COLO668 (cell line): ENCODE measurements around the gene RBM27.
"Not testable (repeated sequence)": the region's sequence is repeated elsewhere in the genome, so short reads cannot be mapped to it uniquely, and the experiment has no call there.

Source experiments
- DNase-seq: peaks from one replicate; lab custom pipeline; 2025; ENCODE audit not compliant: unreplicated experiment; lab: John Stamatoyannopoulos, UW

Gene RBM27

DNA sequence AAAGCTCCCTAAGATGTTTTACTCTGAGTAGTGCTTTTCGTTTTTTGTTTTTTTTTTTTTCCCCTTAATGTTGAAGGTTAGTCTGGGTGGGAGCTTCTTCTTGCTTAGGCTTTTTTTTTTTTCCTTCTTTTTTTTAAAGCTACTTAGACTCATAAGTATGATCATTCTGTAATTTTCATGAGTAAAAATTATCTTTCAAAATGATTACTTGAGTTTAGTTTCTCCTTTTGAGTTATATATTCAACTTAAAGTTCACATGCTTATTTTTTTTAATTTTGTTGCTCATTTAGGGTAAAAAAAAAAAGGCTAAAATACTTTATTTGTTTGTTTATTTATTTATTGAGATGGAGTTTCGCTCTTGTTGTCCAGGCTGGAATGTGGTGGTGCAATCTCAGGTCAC, 2.9 kb downstream of the RBM27 start:
- no peak for DNase-seq

DNA sequence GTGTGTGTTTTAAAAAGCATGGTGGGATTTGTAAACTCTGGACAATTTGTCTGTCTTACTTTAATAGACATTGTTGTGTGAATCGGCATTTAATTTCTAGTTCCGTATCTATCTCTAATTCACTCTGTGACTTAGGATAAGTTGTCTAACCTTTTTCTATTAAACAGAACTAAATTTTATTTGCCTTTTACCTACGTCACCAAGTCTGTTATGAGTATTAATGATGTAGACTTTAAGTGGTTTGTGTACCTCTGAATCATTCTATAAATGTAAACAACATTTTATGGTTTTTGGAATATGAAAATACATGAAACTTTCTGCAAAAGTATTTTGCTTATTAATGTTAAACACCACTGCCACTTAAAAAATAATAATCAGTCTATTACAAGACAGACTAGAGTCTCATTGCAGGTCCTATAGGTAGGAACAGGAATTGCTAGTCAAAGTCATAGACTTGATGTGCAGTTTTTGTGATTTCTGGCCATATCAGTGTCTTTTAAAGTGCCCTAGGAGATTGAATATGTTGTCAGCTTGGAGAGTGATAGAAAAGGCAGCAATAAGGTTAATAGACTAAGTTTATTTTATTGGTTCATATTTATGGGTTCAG, 5.6 kb downstream of the RBM27 start:
- no peak for DNase-seq

DNA sequence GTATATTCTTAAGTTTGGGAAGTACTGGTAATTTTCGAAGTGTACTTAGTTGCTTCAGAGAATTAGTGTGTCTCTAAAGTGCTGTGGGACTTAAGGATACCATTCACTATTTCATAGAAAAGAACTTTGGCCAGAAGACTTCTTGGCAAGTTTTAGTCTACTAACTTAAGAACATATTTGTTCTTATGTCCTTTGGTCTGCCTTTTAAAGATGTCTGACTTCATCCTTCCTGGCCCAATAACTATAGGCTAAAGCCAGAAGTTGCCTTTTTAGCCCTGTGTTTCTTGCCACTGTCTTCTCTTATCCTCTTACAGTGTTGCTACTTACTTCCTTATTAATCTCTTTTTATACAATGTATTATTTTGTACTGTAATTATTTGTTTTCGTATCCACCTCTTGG, 6.3 kb downstream of the RBM27 start:
- no peak for DNase-seq

DNA sequence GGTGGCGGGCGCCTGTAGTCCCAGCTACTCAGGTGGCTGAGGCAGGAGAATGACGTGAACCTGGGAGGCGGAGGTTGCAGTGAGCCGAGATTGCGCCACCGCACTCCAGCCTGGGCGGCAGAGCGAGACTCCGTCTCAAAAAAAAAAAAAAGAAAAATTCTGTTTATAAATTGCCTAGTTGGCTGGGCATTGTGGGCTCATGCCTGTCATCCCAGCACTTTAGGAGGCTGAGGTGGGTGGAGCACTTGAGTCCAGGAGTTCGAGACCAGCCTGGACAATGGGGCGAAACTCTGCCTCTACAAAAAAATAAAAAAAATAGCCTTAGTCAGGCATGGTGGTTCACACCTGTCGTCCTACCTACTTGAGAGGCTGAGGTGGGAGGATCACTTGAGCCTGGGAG, 7.4 kb downstream of the RBM27 start:
- not testable (repeated sequence) for DNase-seq

DNA sequence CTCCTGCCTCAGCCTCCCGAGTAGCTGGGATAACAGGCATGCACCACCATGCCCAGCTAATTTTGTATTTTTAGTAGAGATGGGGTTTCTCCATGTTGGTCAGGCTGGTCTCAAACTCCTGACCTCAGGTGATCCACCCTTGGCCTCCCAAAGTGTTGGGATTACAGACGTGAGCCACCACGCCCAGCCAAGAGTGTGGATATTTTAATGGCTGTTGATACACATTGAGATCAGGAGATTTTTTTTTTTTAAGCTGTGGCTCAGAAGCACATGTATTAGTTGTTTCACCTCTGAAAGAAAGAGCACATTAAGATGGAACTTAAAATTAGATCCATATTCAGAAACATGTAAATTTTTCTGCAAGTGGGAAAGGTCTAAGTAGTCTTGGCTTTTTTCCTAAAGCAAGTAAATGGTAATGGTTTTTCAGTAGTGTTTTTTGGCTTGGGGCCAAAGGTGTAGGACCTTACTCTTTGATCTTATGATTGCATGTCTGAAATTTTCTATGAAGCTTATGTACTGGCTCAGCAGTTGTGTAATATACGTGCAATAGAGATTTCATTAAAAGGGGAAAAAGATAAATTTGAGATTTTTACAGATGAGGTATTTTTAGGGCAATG, 9.9 kb downstream of the RBM27 start:
- no peak for DNase-seq

DNA sequence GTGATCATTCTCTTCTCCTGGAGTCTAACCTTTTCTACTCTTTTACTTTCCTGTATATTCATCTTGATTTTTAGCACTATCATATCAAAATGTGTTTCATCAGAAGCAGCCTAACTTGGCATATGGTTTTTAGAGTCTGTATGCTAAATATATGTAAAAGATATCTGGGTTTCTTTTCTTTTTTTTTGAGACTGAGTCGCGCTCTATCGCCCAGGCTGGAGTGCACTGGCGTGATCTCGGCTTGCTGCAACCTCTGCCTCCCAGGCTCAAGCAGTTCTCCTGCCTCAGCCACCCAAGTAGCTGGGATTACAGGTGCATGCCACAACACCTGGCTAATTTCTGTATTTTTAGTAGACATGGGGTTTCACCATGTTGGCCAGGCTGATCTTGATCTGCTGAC, 11.5 kb downstream of the RBM27 start:
- DNase-seq, result not testable (repeated sequence)

DNA sequence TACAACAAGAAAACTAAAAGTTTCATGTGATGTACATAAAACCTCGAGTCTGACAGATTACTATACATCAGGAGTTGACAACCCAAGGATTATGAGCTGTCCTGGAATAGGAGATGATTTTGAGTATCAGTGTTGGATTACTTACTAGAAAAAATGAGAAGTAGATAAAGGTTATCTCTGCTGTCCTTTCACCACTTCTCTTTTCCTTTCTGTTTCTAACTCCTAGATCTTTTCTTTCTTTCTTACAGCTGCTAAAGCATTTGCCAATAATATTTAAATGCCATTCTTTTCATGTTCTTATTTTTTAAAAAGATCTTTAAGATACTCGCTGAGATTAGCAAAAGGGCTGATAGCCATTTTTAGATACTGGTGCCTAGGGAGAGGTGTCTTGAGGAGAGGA, 14.8 kb downstream of the RBM27 start:
- no peak for DNase-seq

DNA sequence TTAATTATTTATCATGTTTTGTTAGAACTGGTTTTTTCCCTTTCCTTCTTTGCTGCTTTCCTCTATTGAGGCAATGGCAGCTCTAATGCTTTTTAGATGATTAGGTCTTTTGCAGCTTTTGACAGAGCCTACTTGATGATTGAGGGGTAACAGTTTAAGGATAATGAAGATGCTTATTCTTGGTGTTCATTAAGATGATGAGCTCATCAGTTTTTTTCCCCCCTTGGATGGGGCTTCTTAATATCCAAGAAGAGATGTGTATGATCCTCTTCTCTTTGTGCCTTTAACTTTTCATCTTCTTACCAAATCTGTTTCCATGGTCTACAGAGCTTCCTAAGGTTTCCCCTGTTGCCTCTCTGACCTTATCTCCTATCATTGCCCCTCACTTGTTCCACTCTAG, 15.8 kb downstream of the RBM27 start:
- no peak for DNase-seq

DNA sequence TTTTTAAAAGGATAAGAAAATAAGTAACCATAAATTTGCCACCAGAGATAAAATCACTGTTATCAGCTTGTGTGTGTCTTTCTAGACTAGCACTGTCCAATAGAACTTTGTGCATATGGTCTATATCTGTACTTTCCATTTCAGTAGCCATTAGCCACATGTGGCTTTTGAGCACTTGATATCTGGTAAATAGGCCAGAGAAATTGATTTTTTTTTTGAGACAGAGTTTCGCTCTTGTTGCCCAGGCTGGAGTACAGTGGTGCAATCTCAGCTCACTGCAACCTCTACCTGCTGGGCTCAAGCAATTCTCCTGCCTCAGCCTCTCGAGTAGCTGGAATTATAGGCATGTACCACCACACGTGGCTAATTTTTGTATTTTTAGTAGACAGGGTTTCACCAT, 17.8 kb downstream of the RBM27 start:
- DNase-seq, result no peak

DNA sequence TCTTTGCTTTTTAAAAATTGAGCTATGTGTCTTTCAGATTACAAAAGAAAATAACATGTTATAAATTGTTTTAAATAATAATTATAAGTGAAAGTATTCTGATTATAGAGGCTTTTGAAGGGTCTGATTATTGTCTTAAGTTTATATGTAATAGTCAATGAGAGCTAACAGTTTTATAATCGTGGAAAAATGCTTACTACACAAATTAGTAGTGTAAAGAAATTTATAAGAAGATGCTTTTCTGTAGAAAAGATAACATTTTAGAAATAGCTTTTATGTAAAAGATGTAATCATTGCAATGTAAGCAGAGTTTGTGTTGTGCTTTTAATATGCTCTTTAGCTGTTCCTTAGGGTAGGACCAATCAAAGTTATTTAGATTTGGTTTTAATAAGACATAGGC, 18.6 kb downstream of the RBM27 start:
- no peak for DNase-seq

DNA sequence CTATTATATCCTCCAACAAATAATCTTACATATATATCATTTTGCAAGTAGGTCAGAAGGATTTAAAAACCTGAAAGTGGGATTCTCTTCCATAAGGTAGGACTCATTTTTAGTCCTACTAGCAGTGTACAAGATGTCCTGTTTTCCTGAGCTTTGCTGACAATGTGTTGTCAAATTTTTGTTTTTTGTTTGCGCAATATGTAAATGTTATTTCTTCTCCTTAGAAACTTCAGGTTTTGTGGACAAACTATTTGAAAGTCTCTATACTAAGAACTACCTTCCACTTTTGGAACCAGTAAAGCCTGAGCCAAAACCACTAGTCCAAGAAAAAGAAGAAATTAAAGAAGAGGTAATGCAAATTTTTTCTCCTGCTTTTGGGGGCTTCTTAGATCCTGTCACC, 19.8 kb downstream of the RBM27 start:
- no peak for DNase-seq

DNA sequence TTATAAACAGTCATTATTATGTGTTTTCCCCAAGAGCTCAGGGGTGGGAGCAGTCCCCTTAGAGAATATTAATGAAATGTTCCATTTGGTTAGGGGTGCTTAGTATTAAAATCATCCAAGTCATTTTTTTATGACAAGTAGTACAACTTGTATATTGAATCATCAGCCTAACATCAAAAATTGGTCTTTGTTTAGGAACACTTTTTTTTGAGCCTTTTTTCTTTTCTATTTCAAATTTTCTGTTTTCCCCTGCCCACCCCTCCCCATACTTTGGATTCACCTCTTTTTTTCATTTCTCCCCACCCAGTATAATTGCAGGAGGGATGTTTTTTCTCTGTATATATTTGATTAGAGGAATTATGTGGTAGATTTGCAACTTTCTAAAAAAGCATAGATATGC, 25.8 kb downstream of the RBM27 start:
- DNase-seq, result no peak

DNA sequence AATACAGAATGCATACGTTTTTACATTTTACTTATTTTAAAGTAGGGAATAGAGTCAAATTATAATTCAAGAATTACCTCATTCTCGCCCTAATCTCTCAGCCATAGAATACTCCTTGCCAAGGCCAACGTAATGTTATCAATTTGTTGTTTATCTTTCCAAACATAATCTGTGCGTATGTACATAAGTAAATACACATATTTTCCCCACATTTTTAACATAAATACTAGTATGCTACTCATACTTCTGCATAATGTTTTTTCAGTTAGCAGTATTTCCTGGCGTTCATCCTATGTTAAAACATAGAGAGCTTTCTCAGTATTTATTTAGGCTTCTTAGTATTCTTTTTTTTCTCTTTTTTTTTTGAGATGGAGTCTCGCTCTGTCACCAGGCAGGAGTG, 28.8 kb downstream of the RBM27 start:
- no peak for DNase-seq

DNA sequence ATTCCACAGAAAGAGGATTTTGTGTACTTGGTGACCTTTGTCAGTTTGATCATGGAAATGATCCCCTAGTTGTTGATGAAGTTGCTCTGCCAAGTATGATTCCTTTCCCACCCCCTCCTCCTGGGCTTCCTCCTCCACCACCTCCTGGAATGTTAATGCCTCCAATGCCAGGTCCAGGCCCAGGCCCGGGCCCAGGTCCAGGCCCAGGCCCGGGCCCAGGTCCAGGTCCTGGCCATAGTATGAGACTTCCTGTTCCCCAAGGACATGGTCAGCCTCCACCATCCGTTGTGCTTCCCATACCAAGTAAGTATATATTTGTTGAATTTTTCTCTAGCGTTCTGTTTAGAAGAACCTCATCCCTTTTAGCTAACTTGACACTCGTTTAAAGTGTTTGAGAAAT, 30.0 kb downstream of the RBM27 start:
- no peak for DNase-seq

DNA sequence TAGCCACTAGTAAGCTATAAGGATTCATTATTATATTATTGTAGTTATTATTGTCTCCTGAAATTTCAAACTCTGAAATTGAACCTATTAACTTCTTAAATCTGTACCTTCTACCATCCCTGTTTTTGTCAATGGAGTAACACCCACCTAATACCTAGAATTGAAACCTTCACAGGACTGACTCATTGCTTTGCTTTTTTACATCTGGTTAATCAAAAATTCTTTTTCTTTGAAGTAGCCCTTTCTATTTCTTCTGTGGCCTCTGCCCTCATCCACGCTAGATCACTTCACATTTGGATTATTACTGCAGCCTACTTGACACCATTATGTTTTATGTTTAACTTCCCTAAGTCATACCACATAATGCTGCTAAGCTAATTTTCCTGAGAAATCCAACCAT, 35.6 kb downstream of the RBM27 start:
- DNase-seq, result no peak

DNA sequence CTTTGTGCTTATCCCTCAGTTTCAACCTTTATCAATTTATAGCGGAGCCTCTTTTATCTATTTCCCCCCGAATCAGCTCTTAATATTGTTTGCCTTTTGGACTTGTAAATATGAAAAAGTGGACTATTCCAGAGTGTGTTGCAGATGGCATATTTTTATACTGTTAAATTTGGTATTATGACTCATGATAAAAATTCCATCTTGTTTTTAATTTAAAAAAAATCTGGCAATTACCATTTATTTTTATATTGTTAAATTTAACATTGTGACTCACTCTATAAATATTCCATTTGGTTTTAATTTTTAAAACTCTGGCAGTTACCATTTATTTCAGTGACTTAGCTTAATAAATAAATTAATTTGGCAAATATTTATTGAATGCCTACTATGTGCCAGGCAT, 37.5 kb downstream of the RBM27 start:
- DNase-seq, result no peak

DNA sequence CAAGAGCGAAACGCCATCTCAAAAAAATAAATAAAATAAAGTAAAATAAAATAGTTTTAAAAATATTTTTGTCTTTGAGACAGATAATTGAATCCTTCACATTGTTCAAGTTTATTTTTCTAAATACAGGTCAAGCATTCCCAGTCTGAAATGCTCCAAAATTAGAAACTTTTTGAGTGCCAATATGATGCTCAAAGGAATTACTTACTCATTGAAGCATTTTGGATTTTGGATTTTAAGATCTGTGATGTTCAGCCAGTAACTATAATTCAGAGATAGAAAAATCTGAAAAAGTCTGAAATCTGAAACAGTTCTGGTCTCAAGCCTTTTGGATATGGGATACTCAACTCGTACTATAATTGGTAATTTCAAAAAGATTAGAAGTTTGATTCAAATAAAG, 39.8 kb downstream of the RBM27 start:
- DNase-seq, result no peak

DNA sequence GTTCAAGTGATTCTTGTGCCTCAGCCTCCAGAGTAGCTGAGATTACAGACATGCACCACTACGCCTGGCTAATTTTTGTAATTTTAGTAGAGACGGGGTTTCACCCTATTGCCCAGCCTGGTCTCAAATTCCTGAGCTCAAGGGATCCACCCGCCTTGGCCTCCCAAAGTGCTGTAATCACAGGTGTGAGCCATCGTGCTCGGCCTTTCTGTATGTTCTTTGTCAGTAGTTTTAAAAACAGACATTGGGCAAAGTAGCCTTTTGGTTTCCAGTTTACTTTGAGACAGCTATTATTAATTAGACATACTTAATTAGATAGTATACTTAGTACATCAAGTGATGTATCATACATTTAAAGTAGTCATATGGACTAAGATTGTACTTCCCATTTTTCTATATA, 45.2 kb downstream of the RBM27 start:
- no peak for DNase-seq

DNA sequence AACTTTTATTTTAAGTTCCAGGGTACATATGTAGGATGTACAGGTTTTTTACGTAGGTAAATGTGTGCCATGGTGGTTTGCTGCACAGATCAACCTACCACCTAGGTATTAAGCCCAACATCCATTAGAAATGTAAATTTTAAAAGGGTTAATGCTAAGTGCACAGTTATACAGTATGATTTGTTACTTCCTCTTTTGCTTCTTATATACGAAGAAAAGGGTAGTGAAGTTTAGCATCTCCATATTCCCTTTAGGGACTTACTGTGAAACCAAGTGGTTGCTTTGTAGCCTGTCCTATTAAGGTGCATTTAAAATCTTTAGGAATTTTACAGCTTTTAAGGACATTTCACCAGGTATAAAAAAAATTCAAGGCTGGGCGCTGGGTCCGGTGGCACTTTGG, 46.4 kb downstream of the RBM27 start:
- DNase-seq, result no peak
